CD4-positive, alpha-beta T cell treated with Interleukin-2 at 100 ng/mL for 4 hours (primary cell): ENCODE measurements around the gene TMEM126B.

Experiments
- DNase-seq: peaks from one replicate; pipeline ENCODE4 v3.0.0-alpha.2; 2020; ENCODE audit warnings: low spot score

TMEM126B gene

DNA sequence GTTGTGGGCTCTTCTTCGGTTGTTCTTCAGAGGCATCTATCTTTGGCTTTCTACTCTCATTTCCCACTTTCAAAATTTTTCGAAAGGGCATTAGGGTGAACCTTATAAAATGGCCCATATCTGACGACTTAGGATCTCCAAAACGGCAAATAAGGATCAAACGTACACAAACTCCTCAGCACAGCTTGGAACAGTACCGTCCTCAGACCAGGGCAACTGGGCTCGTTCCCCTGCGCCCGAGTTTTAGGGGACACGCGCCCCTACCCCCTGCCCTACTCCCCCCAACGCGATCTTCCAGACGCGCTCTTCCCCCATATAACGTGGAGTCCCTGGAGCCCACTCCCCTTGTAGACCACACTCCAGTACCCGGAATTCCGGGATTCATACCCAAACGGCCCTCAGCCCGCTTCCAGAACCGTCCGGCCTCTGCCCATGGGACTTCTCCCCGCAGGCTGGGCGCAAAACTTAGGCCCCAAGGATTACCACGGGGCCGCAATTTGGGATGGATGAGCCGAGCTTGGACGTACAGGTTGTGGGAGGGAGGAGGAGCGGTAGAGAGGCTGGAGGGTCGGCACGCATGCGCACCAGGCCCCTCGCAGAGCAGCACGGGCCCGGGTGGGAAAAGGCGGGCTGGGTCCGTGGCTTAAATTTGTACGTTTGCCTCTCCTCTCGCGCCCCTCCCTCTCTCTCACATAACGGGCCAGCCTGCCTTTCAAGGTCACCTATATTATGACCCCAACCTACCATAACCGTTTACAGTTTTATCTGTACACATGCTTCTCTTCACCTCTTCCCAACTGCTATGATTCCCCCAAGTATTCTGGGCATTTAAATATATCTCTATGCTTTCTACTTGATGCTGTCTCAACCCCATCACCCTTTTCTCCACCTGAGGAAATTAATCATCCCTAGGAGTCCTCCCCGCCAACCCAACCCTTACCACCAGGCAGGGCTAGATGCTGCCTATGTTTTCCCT lies 54.2 kb downstream of the TMEM126B start:
- peak; percentile 57 for DNase-seq

DNA sequence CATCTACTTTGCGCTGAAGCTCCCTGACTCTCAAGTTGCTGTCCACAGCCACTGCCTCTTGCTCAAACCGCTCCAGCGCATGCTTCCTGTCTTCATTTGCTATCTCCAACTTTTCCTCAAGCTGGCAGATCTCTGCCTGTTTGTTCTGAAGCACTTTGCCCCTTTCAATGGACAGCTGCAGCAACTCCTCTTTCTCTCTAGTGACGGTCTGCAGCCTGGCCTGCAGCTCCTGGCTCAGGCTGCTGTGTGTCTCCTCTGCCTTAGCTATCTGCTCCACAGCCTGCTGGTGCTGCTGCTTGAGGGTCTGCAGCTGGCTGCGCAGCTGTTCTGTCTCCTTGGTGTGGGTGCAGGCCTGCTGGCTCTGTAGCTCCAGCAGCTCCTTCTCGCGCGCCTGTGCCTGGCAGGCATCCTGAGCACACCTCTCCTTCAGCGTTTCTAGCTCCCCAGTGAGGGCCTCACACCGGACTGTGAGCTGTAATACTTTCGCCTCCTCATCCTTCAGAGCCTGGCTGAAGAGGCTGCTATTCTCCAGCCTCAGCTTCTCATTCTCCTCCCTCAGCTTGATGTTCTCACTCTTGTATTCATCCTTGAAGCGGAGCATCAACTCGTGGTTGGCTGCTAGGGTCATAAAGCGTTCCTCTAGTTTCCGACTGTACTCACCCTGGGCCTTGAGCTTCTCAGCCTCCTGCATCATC lies 56.9 kb downstream of the TMEM126B start:
- no peak for DNase-seq

DNA sequence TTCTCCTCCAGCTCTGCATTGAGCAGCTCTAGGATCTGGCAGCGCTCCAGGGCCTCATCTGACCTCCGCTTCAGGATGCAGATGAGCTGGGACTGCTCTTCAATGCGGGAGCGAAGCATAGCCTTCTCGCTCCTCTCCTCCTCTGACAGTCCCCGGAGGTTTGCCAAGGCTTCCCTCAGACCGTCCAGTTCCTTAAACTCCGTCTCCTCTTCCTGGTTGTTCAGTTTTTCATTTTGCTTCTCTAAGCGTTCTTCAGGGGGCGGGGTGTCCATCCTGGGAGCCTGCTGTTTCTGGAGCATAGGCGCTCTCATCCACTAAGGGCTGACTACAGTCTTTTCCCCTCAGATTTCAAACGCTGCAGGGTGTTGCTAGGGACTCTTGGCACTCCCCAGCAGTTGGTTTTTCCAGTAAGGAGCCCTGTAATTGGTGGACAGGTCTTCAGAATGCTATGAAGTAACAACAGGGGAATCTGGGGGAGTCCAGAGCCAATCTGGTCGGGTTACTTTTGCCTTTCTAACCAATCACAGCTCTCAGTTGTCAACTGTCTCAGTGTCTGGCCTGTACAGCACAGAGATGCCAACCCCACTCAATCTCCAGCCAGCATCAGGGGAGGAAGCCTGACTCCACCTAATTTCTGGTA lies 57.5 kb downstream of the TMEM126B start, which contains the start of gene CCDC89:
Gene CCDC89, minus strand, starts transcription at position 376 of the 640 bp plus-strand sequence. Its CDS starts 65 bp downstream, at position 311.
- no peak for DNase-seq
